Panc1 (cell line): Measurements from ENCODE around the gene SBK2.

Source experiments
- CTCF ChIP-seq: fragments of 450-650 bp; IDR thresholded peaks from 2 replicates; pipeline ENCODE4 v1.5.1; 2017; ENCODE audit warnings: mild to moderate bottlenecking
- POLR2AphosphoS5 ChIP-seq: IDR thresholded peaks from 2 replicates; pipeline ENCODE4 v1.6.1; 2012; ENCODE audit warnings: mild to moderate bottlenecking, low read depth, low read length, moderate library complexity
- REST ChIP-seq, 2 experiments: IDR thresholded peaks; 2 replicates each; pipeline ENCODE4 v1.6.1; 2011 to 2012; ENCODE audit warnings: low read depth in 2 of 2, control low read depth in 1 of 2, low read length in 1 of 2, mild to moderate bottlenecking in 1 of 2, moderate library complexity in 1 of 2; ENCODE audit not compliant: insufficient read depth in 1 of 2
- TCF7L2 ChIP-seq: IDR thresholded peaks from 2 replicates; pipeline ENCODE4 v1.6.1; 2011; ENCODE audit warnings: mild to moderate bottlenecking, low read depth, low read length, inconsistent platforms

- TF ChIP-seq CTCF, result no peak
- TF ChIP-seq TCF7L2, result no peak
- TF ChIP-seq REST (IDR thresholded peaks at IDR 0.05; ENCODE audit: insufficient read depth in 1 of 2, low read depth in 2 of 2, low read length in 1 of 2), result no peak
- no peak for TF ChIP-seq POLR2AphosphoS5
Measured at GRCh38 chr19:55503157-55503501, 33.8 kb downstream of the SBK2 start.
